ENCODE data around the gene TEDC2. TPM values are rescaled to one million over a fixed set of nuclear protein-coding genes. Genes with fewer than 3 reads are reported as not detected.

Gene TEDC2
- polyA plus RNA-seq, 12 donors: 3.2 to 8.4 (median 4.3) TPM; not detected in 1

DNA sequence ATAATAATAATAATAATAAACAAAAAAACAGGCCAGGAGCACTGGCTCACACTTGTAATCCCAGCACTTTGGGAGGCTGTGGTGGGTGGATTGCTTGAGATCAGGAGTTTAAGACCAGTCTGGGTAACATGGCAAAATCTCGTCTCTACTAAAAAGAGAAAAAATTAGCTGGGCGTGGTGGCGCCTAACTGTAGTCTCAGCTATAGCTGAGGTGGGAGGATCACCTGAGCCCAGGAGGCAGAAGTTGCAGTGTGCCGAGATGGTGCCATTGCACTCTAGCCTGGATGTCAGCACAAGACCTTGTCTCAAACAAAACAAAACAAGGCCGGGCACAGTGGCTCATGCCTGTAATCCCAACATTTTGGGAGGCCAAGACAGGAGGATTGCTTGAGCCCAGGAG is 35.1 kb downstream of the TEDC2 start:
- DNase-seq: no peak

DNA sequence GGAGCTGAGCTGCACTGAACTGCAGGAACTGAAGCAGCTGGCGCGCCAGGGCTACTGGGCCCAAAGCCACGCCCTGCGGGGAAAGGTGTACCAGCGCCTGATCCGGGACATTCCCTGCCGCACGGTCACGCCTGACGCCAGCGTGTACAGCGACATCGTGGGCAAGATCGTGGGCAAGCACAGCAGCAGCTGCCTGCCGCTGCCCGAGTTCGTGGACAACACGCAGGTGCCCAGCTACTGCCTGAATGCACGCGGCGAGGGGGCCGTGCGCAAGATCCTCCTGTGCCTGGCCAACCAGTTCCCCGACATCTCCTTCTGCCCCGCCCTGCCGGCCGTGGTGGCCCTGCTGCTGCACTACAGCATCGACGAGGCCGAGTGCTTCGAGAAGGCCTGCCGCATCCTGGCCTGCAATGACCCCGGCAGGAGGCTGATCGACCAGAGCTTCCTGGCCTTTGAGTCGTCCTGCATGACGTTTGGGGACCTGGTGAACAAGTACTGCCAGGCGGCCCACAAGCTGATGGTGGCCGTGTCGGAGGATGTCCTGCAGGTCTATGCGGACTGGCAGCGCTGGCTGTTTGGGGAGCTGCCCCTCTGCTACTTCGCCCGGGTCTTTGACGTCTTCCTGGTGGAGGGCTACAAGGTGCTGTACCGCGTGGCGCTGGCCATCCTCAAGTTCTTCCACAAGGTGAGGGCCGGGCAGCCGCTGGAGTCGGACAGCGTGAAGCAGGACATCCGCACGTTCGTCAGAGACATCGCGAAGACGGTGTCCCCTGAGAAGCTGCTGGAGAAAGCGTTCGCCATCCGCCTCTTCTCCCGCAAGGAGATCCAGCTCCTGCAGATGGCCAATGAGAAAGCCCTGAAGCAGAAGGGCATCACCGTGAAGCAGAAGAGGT is 36.6 kb downstream of the TEDC2 start:
- DNase-seq: no peak

DNA sequence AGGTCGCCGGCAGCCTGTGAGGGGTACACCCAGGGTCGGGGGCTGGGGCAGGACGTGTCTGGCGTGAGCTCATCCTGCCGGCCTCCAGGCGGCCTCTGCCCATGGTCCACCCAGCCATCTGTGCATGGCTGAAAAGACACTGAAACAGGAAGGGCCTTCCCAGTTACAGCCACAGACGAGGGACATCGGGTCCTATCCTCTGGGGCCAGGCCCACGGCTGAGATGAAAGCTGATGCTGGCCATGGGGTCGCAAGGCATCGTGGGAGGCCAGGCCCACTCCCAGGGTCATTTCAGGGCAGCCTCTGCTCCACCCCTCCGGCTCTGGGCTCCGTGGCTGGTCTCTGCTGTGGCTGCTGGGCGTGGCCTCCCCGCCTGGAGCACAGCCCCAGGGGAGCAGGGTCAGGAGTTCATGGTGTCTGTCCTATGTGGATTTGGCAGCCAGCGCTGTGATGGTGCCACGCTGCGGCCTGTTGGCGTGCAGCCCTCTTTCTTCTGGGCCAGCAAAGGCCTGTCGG is 37.3 kb downstream of the TEDC2 start:
- DNase-seq: no peak

DNA sequence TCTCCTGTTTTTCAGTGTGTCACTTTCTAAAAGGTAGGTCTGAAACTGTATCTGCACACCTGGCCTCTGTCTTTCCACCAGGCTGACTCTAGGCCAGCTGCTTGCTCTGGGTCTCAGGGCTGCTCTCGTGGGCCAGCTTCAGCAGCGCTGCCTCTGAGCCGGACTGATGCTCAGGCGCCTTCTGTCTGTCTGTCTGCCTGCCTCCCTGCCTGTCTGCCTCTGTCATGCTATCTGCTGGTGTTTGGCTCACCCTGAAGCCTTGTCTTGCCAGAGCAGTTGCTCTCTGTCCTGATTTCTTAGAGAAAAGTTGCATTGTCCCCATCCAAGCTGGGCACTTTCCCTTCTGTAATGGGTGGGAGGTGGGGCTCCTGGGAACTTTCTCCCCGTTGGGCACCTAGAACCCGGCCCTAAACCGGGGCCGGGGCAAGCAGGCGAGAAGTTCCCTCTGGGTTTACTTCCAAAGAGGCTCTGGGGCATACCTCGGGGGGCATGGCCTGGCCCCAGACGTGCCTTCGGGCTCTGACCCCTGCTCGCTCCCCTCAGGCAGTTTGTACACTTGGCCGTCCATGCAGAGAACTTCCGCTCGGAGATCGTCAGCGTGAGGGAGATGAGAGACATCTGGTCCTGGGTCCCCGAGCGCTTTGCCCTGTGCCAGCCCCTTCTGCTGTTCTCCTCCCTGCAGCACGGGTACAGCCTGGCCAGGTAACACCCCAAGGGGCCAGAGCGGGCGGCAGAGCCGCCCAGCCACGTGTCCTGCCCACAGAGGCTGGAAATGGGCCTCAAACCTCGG is 38.0 kb downstream of the TEDC2 start:
- no peak for DNase-seq

DNA sequence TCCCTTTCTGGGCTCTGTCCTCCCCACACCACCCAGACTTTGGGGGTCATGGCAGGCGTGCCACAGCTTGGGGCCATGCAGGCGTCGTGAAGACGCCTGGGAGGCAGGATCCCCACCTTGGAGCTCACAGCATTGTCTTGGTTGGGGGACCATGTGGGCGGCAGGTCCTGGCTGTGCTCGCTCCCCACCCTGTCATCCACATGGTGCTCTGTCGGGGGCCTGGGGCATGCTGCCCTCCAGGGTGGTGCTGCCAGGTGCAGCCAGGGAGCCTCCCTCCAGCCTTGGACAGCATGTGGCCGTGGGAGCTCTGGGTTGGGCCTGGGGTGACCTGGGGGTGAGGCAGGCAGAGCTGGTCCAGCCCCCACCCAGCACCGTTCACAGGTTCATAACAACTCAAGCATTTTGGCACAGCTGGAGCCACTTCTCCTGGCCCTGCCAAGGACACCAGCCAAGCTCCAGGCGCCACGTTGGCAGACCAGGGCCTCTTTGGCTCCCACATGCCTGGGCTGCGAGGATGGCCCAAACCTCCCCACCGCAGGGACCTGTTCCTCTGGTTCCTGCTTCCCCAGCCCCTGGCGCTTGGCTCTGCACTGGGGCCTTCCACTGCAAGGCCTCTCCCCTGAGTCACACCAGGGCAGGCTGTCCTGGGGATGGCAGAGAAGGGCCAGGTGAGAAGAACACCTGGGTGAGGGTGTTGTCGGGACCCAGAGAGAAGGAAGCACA is 38.8 kb downstream of the TEDC2 start:
- no peak for DNase-seq

DNA sequence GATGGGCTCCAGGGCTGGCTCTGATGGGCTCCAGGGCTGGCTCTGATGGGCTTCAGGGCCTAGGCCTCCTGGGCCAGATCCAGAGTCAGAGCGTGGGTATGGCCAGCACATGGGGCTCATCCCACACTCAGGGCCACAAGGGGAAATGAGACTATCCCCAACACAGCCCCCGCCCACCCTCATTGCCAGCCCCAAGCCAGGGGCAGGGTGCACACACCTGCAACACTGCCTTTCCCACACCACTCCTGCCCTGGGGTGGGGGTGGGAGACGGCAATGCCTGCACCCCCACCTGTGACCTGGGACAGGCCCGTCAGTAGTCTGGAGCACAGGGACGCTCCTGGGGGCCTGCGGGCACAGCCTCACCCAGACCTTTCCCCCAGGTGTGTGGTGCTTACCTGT is 39.5 kb downstream of the TEDC2 start:
- no peak for DNase-seq

DNA sequence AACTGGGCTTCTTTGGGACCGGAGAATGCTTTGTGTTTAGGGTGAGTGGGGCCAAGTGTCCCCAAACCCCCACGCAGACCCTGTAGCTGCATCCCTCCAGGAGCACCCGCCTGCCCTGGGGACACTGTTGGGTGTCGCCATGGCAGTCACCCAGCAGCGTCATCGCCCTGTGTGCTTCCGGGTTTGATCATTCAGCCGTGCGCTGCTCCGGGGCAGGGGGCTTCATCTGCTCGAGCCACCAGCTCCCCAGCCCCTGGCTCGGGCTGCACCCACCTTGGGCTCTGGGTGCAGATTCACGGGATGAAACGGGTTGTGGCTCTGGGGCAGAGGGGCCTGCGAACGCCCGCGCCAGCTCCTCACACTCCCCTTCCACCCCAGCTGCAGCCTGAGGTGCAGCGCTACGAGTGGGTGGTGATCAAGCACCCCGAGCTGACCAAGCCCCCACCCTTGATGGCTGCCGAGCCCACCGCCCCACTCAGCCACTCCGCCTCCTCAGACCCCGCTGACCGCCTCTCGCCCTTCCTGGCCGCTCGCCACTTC is 40.1 kb downstream of the TEDC2 start:
- DNase-seq: no peak

DNA sequence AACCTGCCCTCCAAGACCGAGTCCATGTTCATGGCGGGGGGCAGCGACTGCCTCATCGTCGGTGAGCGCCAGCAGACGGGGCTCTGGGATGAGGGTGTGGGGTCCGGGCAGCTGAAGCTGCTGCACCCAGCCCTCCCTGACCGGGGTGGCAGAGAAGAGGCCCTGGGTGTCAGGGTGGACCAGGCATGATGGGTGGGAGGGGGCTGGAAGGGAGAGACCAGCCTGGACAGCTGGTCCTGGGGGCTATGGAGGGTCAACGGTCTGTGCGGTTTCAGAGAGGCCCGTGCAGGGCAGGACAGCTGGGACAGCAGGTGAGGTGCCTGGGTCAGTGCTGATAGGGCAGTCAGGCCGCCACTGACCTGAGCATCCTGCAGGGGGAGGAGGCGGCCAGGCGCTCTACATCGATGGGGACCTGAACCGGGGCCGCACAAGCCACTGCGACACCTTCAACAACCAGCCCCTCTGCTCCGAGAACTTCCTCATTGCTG is 40.6 kb downstream of the TEDC2 start:
- no peak for DNase-seq

DNA sequence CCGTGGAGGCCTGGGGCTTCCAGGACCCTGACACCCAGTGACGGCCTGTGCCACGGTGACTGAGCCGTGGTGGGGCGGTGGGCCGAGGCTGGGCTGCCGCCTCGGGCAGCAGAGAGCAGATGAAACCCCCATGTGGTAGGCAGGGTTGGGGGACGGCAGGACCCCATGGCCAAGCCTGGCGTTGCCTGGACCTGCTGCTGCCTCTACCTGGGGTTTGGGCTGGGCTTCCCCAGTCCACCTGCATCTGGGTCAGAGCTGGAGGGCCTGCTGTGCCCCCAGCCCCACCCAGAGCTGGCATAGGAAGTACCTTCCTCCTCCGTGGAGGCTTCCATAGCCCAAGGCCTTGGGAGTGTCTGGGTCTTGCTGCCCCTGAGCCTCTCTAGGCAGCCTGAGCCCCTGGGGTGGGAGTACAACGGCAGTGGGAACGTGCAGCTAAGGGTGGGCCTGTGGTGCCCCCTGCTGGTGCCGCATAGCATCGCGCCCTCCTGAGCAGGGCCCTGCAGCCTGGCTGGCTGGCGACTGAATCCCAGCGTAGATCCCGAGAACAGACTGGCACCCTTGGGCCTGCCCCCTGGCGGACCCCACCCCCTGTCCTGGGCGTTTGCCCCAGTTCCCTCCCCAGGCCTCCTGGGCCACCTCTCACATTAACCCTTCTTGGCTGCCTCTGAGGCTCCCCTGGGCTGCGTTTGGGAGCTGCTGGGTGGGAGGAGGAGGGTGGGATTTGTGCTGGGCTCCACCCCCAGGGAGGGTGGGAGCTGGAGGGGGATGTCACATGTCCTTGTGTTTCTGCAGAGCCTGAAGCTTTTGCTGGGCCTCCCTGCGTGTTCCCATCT is 41.2 kb downstream of the TEDC2 start:
- peak; percentile 92 for DNase-seq

DNA sequence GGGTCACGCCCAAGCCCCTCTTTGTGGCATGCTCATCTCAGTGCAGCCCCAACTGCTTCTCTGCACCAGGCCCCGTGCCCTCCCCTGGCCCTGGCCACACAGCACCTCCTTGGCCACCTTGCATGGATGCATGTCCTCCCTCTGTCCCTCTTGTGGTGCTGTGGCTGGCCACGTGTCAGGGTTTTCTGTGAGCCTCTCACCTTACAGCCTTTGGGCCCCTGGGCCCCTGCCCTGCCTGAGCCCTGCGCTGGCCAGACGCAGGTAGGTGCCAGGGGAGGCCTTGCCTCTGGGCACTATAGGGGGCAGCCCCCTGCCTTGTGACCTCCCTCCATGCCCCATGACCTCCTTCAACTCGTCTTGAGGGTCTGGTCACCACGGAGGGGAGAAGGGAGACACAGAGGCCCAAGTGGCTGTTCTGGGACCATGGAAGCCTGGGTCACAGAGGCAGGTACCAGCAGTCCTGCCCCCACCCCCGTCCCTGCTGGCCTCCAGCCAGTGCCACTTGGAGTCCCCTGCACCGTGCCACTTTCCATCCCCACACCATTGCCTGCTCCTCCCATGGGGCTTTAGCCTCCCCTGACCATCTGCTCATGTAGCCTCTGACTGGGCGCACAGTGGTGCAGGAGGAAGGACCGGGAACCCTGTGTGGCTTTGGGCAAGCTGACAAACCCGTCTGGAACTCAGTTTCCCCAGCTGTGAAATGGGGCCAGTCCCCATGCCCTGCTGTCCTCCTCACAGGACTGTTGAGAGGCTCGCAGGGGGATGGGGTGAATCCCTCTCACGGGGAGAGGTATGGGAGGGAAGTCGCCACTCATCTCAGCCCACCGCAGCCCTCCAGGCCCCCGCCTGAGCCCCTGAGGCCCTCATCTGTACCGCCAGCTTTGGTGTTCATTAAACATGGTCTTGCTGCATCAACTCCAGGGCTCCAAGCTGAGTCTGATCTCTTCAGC is 42.3 kb downstream of the TEDC2 start:
- no peak for DNase-seq

DNA sequence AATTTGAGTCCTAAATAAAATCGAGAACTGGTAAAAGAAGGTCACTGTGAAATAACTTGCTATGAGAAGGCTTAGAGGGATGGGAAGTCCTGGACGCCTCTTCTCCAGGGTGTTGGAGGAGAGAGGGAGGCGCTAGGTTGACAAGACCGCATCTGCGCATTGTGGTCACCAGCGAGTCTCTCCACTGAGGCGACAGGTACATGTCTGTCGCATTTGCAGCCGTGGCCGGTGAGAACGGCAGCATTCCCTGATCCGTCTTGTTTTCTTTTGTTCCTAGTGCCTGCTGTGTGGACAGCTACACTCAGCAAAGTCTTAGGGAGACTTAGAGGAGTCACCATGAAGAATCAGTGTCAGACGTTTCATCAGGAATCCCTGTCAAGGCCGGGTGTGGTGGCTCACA is 45.8 kb downstream of the TEDC2 start:
- DNase-seq: no peak

DNA sequence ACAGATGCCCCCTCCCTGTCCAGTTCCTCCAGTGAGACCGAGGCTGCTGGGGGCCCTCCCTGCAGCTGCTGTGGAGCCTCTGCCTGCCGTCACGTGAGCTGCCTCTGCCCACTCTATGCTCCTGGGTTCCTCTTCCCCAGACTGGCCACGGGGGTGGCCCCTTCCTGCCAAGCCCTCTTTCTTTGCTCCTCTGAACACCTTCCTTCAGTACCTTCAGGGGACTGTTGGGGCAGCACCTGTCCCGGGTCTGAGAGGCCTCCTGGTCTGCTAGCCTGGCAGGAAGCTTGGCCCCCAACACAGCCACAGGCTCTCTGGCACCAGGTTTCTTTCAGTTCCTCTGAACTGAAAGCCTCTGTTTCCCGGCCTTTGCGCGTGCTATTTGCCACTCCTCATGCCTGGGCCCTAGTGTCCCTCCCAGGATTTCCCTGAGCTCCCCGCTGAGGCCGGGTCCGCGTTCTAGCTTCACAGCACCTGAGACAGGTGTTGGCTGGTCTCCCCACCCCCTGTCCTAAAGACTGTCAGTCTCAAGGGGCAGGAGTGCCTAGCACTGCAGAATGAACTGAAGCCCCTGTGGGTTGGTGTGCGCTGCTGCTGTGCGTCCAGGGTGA is 47.2 kb downstream of the TEDC2 start:
- no peak for DNase-seq

DNA sequence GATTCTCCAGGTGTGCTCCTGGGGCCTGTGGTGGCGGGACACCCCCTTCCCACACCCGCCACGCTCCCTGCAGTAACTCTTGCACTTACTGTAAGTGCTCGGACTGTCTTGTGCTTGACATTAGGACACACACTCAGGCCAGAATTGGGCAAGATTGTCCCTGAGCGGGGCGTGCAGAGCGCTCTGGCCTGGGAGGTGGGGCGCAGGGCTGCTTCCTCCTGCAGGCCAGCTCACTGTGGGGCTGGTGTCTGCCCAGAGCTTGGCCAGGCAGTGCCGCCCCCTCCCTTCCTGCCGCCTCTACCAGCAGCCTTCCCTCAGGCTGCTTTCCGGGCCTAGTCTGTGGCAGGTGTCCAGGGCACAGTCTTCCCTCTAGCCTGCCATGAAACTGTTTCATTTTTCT is 47.8 kb downstream of the TEDC2 start:
- DNase-seq: no peak

DNA sequence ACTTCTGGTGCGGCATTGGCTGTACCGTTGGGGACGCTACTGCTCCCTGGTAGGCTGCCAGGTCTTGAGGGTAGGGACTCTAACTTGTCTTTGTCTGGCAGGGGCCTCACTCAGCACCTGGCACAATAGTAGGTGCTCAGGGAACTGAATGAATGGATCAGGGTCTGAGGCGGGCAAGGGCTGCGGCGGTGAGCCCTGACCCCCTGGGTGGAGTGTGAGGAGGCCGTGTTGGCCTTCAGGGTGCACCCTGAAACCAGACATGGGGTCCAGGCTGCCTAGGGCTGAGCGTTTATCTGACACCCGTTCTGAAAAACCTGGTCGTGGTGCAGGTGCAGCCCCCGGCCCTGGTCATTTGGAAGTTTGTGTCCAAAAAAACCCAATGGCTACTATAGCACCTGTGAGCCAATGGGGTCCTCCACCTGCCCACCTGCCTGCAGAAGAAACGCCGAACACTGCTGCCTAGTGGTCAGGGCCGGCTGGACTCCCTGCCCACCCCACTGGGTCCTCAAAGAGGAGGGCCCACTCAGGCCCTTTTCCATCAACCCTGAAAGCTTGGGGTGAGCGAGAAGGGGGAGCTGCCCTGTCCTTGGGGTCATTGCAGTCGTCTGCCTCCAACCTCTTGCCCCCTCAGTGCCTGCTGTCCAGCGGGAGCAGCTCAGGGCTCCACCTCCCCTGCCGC is 49.0 kb downstream of the TEDC2 start:
- no peak for DNase-seq

DNA sequence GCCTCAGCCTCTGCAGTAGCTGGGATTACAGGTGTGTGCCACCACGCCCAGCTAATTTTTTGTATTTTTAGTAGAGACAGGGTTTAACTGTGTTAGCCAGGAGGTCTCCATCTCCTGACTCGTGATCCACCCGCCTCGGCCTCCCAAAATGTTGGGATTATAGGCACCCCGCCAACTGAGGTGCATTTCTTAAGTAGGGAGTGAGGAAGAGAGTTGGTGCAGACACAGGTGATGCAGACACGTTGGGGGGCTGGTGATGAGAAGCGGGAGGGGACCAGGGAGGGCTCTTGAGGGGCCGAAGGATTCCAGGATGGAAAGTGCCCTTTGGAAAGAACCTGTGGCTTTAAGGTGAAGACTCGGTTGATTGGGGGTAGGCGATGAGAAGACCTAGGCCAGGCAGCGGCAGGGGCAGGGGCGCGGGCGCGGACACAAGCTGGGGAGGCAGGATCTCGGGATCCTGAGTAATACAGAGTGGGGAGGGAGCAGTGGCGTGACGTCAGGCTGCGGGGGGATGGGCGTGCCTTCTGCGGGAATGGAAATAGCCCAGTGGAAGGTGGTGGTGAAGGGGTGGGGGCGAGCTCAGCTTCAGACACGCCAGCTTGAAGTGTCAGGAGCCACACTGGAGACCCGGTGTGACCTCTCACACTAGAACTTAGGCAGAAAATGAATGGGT is 51.4 kb downstream of the TEDC2 start:
- DNase-seq: no peak

DNA sequence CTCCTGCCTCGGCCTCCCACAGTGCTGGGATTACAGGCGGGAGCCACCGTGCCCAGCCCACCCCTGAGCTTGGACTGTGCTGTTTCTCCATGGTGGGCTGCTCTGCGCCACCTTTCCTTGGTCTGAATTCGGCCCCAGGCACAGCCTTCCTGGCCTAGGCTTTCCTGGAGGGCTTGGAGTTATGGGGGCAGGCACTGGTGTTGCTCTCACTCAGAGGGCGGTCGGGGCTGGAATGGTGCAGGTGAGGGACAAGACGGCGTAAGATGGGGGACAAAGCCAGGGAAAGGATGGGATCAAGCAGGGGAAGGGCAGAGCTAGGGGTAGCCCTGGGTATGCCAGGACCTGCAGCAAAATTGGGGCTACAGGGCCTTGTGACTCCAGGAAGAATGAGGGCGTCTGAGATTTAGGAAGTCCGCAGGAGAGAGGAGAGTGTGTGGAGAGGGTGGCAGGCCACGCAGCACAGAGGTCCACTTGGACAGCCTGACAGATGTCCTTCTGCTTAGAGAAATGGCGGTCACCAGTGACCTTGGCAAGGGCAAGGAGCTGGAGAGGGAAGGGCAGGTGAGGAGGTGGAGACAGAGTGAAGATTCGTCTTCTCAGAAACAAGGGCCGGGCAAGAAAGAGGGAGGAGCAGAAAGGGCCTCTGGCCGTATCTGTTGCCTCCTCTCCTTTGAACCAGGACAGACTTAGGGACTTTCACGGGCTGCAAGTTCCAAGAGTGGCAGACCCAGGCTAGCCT is 52.3 kb downstream of the TEDC2 start:
- DNase-seq: no peak

DNA sequence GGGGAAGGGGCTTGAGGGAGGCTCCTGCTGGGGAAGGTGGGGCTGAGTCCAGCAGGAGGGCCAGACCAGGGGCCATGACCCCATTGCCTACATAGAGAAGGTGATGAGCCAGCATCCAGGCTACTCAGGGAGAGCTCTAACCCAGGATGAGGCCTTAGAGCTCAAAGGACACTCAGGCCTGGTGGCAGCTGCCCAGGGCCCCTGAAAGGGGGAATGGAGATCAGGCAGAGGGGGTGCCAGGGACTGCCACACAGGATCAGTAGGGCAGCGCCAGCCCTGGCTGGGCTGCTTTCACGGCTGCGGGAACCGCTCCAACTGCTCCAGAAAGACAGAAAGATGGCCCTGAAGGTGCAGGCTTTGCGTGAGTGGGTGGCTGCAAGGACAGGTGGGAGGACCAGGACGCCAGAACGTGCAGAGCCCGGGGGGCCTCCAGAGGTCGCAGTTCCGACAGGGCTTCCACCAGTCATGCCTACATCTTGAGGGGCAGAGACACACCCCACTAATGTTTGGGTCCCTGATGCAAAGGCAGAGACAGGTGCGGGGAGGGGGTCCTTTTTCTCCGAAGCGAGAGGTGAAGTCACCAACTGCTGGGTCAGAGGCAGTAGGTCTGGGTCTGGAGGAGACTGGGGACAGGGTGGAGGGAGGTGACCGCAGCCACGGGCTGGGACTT is 53.0 kb downstream of the TEDC2 start:
- DNase-seq: no peak
